Fibroblast of skin of left quadriceps (primary cell): ENCODE results near the gene ISCA1.

Experiments used
- DNase-seq, 2 experiments: peaks; one replicate each; pipeline ENCODE4 v3.0.0-alpha.2; 2013; ENCODE audit warnings: low read depth in 2 of 2

The ISCA1 gene

GRCh38 chr9:86285261-86285660, 2.9 kb upstream of the ISCA1 start:
- DNase-seq, result no peak

GRCh38 chr9:86282979-86283535, 719 bp upstream of the ISCA1 start:
- DNase-seq, result peak; percentile 24 to 31

GRCh38 chr9:86281593-86282076, 703 bp downstream of the ISCA1 start:
- DNase-seq, result no peak

- no peak for DNase-seq
Measured at GRCh38 chr9:86280580-86280979, 1.8 kb downstream of the ISCA1 start.

GRCh38 chr9:86279839-86280238, 2.5 kb downstream of the ISCA1 start:
- no peak for DNase-seq

- DNase-seq, result no peak
Measured at GRCh38 chr9:86277072-86277471, 5.3 kb downstream of the ISCA1 start.

- DNase-seq, result no peak
Measured at GRCh38 chr9:86275962-86276361, 6.4 kb downstream of the ISCA1 start.

GRCh38 chr9:86274821-86275643, 7.3 kb downstream of the ISCA1 start:
- DNase-seq, result no peak

GRCh38 chr9:86272221-86272620, 10.1 kb downstream of the ISCA1 start:
- no peak for DNase-seq

GRCh38 chr9:86263876-86264275, 18.5 kb downstream of the ISCA1 start:
- DNase-seq, result no peak

- no peak for DNase-seq
Measured at GRCh38 chr9:86262492-86262891, 19.8 kb downstream of the ISCA1 start.

- DNase-seq, result no peak
Measured at GRCh38 chr9:86259557-86259956, 22.8 kb downstream of the ISCA1 start, which contains the start of gene C9orf153. TSS of gene C9orf153 (minus strand) at chr9:86259657. CDS start at chr9:86229603, 30,054 bp downstream.

GRCh38 chr9:86257391-86257790, 24.9 kb downstream of the ISCA1 start:
- no peak for DNase-seq

- DNase-seq, result no peak
Measured at GRCh38 chr9:86256653-86257052, 25.7 kb downstream of the ISCA1 start.

GRCh38 chr9:86253577-86253976, 28.8 kb downstream of the ISCA1 start:
- DNase-seq, result no peak

GRCh38 chr9:86252870-86253269, 29.5 kb downstream of the ISCA1 start:
- no peak for DNase-seq

- DNase-seq, result no peak
Measured at GRCh38 chr9:86250123-86250522, 32.2 kb downstream of the ISCA1 start.

GRCh38 chr9:86248746-86249145, 33.6 kb downstream of the ISCA1 start:
- DNase-seq, result no peak

- DNase-seq, result no peak
Measured at GRCh38 chr9:86246752-86247161, 35.6 kb downstream of the ISCA1 start.

- DNase-seq, result no peak
Measured at GRCh38 chr9:86242071-86242470, 40.3 kb downstream of the ISCA1 start.

GRCh38 chr9:86241216-86241615, 41.1 kb downstream of the ISCA1 start:
- no peak for DNase-seq

GRCh38 chr9:86238861-86239770, 43.2 kb downstream of the ISCA1 start:
- no peak for DNase-seq
